HL-60 (cell line): ENCODE measurements around the gene KIF24.
"Not testable (repeated sequence)": the region's sequence is repeated elsewhere in the genome, so short reads cannot be mapped to it uniquely, and the experiment has no call there.

Experiments used
- DNase-seq, 2 experiments: peaks; one replicate each; pipeline ENCODE4 v3.0.0-alpha.2; 2010 to 2020; ENCODE audit warnings: low read depth in 1 of 2, low spot score in 1 of 2
- H3K27ac ChIP-seq: fragments of 250-450 bp; sonication (Bioruptor Pico); replicated peaks from 2 replicates; pipeline ENCODE4 v1.5.1; 2020; ENCODE audit warnings: mild to moderate bottlenecking, moderate library complexity
- H3K27me3 ChIP-seq: fragments of 250-450 bp; sonication (Bioruptor Pico); 2 replicates; pipeline ENCODE4 v1.5.1; 2021; ENCODE audit warnings: mild to moderate bottlenecking, moderate library complexity; ENCODE audit not compliant: insufficient read depth, poor library complexity, severe bottlenecking
- H3K4me3 ChIP-seq: replicated peaks from 2 replicates; pipeline ENCODE4 v1.5.1; 2011; ENCODE audit warnings: mild to moderate bottlenecking, control low read depth, low read length; ENCODE audit not compliant: insufficient read depth
- CTCF ChIP-seq: IDR thresholded peaks from one replicate; pipeline ENCODE4 v1.5.1; 2011; ENCODE audit warnings: low read length, control low read depth, inconsistent platforms; ENCODE audit not compliant: insufficient read depth
- GABPA ChIP-seq: IDR thresholded peaks from 2 replicates; pipeline ENCODE4 v1.6.1; 2012; ENCODE audit warnings: low read depth
- POLR2AphosphoS5 ChIP-seq: IDR thresholded peaks from 2 replicates; pipeline ENCODE4 v1.6.1; 2012; ENCODE audit warnings: low read depth
- SPI1 ChIP-seq: IDR thresholded peaks from 2 replicates; pipeline ENCODE4 v1.6.1; 2012; ENCODE audit warnings: low read depth, mild to moderate bottlenecking, borderline replicate concordance
- TF ChIP-seq, protein P1 (sequence below): IDR thresholded peaks from 2 replicates; pipeline ENCODE4 v1.6.1; 2012; ENCODE audit warnings: low read depth; ENCODE audit not compliant: insufficient replicate concordance

KIF24 gene

GRCh38 chr9:34365282-34365681 is 36.2 kb upstream of the KIF24 start:
- TF ChIP-seq CTCF (no peak), SPI1 (no peak), POLR2AphosphoS5 (no peak), GABPA (no peak)
- TF ChIP-seq, protein P1, sequence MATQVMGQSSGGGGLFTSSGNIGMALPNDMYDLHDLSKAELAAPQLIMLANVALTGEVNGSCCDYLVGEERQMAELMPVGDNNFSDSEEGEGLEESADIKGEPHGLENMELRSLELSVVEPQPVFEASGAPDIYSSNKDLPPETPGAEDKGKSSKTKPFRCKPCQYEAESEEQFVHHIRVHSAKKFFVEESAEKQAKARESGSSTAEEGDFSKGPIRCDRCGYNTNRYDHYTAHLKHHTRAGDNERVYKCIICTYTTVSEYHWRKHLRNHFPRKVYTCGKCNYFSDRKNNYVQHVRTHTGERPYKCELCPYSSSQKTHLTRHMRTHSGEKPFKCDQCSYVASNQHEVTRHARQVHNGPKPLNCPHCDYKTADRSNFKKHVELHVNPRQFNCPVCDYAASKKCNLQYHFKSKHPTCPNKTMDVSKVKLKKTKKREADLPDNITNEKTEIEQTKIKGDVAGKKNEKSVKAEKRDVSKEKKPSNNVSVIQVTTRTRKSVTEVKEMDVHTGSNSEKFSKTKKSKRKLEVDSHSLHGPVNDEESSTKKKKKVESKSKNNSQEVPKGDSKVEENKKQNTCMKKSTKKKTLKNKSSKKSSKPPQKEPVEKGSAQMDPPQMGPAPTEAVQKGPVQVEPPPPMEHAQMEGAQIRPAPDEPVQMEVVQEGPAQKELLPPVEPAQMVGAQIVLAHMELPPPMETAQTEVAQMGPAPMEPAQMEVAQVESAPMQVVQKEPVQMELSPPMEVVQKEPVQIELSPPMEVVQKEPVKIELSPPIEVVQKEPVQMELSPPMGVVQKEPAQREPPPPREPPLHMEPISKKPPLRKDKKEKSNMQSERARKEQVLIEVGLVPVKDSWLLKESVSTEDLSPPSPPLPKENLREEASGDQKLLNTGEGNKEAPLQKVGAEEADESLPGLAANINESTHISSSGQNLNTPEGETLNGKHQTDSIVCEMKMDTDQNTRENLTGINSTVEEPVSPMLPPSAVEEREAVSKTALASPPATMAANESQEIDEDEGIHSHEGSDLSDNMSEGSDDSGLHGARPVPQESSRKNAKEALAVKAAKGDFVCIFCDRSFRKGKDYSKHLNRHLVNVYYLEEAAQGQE: no peak
- DNase-seq: no peak

DNA sequence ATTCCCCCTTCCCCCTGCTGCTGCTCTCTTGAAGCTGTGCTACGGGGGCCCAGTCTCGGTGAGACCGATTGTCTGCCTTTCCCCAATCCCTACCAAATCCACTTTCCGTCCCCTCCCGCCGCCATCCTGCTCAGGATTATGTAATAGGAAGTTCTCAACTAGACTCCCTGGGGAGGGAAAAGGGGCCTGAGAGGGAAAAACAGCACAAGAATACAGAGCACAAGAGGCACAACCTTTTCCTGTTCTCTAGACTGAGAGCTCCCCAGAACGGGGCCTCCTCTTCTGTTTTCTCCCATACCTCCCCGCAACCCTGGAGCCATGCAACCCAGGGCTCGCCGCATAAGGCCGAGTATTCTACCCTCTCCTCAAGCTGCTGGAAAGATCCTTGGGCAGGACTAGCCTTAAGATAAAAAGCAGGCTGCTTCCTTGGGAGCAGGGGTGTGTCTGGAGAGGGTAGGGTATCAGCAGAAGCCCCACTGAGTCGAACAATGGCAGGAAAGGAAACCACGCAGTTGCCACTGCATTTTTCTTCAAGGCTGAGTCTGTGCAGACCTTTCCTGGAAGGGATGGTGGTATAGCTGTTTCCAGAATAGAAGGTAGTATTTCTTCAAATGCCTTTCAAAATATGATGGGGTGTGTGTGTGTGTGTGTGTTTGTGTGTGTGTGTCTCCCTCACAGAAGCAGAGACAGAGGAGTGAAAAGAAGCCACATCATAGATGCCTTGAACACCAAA is 34.7 kb upstream of the KIF24 start:
- no peak overlapping the region for H3K27ac ChIP-seq
- H3K27me3 ChIP-seq: no peaks in the 10 kb centered on the region
- no peak overlapping the region for H3K4me3 ChIP-seq
- TF ChIP-seq CTCF (no peak), SPI1 (no peak), POLR2AphosphoS5 (no peak), GABPA (no peak)
- TF ChIP-seq, protein P1: no peak
- no peak for DNase-seq

More at GRCh38 chr9:34365282-34365681, 36.2 kb upstream of the KIF24 start:
- Histone ChIP-seq H3K27ac (no peak overlapping the region), H3K27me3 (no peaks in the 10 kb centered on the region), H3K4me3 (no peak overlapping the region)

DNA sequence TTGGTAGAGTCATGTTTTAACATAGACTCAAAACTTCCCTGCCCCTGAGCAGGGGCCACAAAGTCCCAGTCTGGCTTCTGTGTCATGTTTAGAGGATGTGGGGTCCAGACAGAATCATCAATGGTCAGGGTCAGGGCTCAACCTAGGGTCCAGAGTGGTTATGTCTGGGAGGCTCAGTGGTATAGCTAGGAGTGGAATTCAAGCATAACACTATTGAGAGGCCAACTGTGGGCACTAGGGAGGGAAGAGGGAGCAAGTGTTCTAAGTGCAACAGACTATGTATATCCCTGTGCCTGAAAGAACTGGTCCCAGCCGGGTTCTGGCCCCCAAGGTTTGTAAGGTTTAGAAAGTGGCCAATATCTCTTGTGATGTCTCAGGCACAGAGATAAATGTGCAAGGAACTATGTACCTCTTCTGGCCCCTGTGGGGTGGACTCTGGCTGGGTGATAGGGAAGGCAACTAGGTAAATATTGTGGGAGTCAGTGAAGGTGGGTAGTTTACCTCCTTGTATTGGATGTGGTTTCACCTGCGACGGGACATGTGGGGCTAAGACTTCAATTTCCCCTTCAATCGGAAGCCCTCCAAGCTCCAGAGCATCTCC is 33.6 kb upstream of the KIF24 start:
- Histone ChIP-seq H3K4me3 (no peak overlapping the region), H3K27me3 (no peaks in the 10 kb centered on the region), H3K27ac (no peak overlapping the region)
- no peak for TF ChIP-seq GABPA
- TF ChIP-seq, protein P1: no peak
- no peak for TF ChIP-seq CTCF
- no peak for TF ChIP-seq SPI1
- TF ChIP-seq POLR2AphosphoS5: no peak
- no peak for DNase-seq

DNA sequence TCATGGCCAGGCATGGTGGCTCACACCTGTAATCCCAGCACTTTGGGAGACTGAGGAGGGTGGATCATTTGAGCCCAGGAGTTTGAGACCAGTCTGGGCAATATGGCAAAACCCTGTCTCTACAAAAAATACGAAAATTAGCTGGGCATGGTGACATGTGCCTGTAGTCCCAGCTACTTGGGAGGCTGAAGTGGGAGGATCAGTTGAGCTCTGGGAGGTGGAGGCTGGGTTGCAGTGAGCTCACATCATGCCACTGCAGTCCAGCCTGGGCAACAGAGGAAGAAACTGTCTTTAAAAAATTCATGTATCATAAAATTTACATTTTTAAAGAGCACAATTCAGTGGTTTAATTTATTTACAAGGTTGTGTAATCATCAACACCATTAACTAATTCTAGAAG is 23.9 kb upstream of the KIF24 start:
- not testable (repeated sequence) for H3K4me3 ChIP-seq, H3K27me3 ChIP-seq, DNase-seq, H3K27ac ChIP-seq

DNA sequence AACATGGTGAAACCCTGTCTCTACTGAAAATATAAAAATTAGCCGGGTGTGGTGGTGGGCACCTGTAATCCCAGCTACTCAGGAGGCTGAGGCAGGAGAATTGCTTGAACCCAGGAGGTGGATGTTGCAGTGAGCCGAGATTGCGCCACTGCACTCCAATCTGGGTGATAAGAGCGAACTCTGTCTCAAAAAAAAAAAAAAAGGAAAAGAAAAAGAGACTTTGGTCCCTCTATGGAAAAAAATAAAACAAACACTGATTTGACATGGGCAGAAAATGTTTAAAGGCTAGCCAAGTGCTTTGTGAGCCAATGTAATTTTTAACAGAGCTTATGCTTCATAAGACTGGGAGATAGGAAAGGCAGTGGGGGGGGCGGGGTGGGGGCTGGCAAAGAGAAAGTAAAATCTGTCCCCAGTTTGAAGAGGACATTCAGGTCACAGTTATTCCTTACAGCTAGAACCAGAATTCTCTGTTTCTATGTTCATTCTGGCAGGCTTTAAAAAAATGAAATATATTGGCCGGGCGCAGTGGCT is 23.1 kb upstream of the KIF24 start:
- H3K27me3 ChIP-seq, DNase-seq, H3K27ac ChIP-seq, H3K4me3 ChIP-seq: not testable (repeated sequence)
